Measurements from ENCODE around the gene ASTN1.

DNA sequence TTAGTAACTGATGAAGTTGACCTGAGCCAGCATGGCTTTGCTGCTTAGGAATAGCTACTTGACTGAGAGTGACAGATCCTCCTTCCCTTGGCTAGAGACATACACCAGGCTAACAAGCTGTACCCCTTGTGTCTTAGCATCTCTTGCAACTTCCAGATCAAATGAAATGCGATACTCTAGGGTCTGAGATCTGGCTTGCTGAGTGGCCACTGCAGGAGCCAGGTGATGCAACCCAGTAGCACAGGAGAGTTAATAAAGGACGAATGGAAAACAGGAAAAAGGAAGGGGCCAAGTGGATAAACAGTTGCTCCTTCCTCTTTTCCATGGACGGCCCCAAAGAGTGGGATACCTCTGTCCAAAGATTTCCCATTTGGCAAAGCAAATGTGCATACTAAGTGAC is 38.2 kb downstream of the ASTN1 start:
- no peak for TF ChIP-seq SIN3A (IDR thresholded peaks at IDR 0.05; ENCODE audit: borderline replicate concordance, insufficient read depth, low read length)
- TF ChIP-seq, protein P1, sequence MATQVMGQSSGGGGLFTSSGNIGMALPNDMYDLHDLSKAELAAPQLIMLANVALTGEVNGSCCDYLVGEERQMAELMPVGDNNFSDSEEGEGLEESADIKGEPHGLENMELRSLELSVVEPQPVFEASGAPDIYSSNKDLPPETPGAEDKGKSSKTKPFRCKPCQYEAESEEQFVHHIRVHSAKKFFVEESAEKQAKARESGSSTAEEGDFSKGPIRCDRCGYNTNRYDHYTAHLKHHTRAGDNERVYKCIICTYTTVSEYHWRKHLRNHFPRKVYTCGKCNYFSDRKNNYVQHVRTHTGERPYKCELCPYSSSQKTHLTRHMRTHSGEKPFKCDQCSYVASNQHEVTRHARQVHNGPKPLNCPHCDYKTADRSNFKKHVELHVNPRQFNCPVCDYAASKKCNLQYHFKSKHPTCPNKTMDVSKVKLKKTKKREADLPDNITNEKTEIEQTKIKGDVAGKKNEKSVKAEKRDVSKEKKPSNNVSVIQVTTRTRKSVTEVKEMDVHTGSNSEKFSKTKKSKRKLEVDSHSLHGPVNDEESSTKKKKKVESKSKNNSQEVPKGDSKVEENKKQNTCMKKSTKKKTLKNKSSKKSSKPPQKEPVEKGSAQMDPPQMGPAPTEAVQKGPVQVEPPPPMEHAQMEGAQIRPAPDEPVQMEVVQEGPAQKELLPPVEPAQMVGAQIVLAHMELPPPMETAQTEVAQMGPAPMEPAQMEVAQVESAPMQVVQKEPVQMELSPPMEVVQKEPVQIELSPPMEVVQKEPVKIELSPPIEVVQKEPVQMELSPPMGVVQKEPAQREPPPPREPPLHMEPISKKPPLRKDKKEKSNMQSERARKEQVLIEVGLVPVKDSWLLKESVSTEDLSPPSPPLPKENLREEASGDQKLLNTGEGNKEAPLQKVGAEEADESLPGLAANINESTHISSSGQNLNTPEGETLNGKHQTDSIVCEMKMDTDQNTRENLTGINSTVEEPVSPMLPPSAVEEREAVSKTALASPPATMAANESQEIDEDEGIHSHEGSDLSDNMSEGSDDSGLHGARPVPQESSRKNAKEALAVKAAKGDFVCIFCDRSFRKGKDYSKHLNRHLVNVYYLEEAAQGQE (IDR thresholded peaks at IDR 0.05; ENCODE audit: insufficient read depth in 1 of 2, low read depth in 2 of 2, low read length in 2 of 2) = no peak
